Hindlimb muscle (tissue), 1 donor: ENCODE data around the gene ELSPBP1. TPM values are rescaled to one million over a fixed set of nuclear protein-coding genes. Genes with fewer than 3 reads are reported as not detected.
A peak's percentile ranks its signal among the peaks of the same experiment; 100 is the strongest.
"Not testable (repeated sequence)": the region's sequence is repeated elsewhere in the genome, so short reads cannot be mapped to it uniquely, and the experiment has no call there.

Source experiments
- DNase-seq: peaks from one replicate; pipeline ENCODE4 v3.0.0-alpha.2; 2013
- polyA plus RNA-seq: library from polyadenylated mRNA; unstranded; fragments of 120-200 nt; gene quantifications from one replicate; pipeline ENCODE4 v1.2.1, GENCODE V29; 2013; ENCODE audit not compliant: insufficient read length

The ELSPBP1 gene
- polyA plus RNA-seq, result not detected

DNA sequence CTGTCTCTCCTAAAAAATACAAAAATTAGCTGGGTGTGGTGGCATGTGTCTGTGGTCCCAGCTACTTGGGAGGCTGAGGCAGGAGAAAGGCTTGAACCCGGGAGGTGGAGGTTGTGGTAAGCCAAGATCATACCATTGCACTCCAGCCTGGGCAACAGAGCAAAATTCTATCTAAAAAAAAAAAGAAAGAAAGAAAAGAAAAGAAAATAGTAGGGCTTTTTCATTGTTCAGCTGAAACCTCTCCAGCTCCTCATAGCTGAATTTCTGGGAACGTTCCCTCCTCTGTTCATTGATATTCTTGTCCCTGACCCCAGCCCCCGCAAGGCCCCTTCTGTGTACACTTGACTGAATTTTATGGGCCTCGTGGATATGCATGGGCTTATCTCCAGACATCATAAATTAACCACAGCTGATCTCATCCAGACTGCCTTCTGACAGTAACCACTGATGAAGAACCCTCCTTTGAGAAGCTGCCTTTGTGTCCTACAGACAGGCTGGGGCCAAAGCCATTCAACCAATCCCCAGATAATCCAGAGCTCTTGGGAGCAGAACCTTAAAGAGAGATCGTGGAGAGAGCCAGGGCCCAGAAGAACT is at the start of gene ELSPBP1:
Gene ELSPBP1 (plus strand): TSS at position 424 of the 594 bp plus-strand sequence. CDS start 14,036 bp downstream, outside the sequence.
- no peak for DNase-seq

DNA sequence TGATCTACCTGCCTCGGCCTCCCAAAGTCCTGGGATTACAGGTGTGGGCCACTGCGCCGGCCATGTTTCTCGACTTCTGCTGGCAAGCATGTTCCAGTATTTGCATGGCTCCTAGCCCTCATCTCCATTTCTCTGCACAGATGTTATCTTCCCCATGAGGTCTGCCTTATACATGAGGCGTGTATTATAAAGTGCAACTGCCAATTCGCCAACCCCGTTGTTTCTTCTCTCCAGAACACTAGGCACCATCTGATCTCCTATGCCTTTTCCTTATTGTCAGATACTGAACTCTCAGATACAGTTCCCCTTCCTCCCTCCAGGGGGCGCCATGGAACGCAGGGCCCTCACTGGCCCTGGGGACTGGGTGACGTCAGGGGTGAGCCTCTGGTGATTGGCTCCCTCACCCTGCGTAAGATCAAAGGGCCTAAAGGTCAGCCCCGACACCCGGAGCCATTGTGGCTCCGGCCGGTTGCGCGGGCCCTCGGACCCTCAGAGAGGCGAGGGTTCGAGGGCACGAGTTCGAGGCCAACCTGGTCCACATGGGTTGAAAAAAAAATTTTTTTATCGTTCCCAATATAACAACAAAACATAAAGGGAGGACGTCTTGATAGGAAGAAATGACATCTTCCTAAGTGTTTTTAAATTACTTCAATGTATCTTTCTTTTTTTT is 44.4 kb upstream of the ELSPBP1 start:
- not testable (repeated sequence) for DNase-seq

DNA sequence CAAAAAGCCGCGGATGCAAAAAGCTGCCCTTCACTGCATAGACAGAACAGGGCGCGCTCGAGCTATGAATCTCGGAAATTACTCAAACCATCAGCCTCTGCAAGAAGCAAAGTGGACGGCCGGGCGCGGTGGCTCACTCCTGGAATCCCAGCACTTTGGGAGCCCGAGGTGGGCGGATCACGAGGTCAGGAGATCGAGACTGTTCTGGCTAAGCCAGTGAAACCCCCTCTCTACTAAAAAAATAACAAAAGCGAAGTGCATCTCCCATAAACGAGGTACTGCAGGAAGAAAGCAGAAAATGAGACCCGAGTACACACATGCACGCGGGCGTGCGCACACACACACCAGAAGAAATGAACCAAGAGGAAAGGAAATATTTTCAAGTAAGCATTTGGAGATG is 42.3 kb upstream of the ELSPBP1 start:
- not testable (repeated sequence) for DNase-seq

DNA sequence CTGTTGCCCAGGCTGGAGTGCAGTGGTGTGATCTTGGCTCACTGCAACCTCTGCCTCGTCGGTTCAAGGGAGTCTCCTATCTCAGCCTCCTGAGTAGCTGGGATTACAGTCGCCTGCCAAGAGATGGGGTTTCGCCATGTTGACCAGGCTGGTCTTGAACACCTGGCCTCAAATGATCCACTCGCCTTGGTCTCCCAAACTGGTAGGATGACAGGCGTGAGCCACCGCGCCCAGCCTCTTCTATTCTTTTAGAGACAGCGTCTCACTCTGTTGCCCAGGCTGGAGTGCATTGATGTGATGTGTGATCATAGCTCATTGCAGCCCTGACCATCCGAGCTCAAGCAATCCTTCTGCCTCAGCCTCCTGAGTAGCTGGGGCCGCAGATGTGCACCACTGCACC is 38.5 kb upstream of the ELSPBP1 start:
- DNase-seq, result not testable (repeated sequence)

DNA sequence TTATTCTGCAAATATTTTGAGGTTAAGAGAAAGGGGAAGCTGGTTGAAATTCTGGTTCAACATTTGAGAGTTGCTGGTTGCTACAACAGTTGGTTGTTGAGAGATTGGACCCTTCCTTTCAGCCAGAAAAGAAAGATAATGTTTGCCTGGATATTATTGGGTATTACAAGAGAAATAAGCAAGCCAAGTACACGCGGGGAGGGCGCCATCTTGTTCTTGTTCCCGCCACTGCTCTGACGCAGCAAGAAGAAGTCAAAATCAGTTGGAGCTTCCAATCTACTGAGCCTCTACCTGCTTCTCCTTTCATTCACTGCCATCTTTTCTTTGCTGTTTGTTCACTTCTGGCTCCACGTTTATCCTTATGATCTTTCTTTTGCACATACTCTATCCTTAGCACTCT is 20.9 kb upstream of the ELSPBP1 start:
- DNase-seq, result no peak

DNA sequence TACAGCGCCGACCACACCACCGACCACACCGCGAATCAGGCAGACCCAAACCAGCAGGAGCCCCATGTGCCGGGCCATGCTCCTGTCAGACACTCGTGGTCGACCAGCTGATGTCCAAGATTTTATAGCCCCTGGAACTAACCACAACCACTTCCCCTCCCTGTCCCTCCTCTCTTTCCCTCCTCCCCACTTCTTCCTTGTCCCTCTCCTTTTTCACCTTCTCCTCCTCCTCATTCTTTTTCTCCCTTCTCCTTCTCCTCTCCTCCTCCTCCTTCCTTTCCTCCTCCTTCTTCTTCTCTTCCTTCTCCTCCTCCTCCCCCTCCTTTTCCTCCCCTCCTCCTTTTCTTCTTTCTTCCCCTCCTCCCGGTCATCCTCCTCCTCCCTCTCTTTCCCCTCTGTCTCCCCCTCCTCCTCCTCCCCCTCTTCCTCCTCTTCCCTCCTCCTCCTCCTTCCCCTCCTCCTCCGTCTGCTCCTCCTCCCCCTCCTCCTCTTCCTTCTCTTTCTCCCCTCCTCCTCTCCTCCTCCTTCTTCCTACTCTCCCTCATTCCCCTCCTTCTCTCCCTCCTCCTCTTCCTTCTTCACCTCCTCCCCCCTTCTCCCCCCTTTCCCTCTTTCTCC is 3.1 kb upstream of the ELSPBP1 start:
- no peak for DNase-seq

DNA sequence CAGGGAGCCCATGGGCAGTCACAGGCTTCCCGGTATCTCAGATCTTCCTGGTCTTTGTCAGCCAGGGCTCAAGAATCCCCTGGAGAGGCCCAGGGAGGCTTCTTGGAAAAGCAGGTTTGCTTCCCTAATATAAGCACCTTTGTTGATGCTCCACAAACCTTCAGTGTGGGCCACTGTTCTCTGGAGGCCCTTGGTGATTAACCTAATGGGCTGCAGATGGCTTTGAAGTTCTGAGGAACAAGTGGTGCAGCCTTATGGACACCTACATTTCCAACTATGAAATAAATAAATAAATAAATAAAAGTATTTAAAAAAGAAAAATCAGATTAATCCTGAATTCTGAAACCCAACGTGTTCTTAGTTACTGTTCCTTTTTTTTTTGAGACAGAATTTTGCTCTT is 2.4 kb upstream of the ELSPBP1 start, which contains the start of gene BSPH1:
Gene BSPH1 (minus strand): TSS at position 101 of the 400 bp plus-strand sequence. CDS start 89 bp downstream, at position 12.
- DNase-seq, result no peak

DNA sequence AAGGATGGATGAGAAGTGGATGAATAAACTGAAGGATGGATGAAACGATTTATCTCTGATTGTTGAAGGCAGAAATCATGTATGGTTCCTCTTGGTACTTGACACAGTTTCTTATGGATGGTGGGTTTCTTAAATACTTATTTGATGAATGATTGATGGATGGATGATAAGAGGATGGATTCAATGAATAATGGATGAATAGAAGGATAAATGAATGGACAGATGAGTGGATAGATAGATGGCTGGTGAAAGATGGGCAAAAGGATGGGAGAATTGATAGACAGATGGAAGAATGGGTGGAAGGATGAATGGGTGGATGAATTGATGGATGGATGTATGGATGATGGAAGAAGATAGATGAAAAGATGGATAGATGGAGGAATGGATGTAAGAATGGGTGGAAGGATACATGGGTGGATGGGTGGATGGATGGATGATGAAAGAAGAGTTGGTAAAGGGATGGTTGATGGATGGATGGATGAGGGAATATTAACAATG is 1.8 kb downstream of the ELSPBP1 start:
- no peak for DNase-seq

DNA sequence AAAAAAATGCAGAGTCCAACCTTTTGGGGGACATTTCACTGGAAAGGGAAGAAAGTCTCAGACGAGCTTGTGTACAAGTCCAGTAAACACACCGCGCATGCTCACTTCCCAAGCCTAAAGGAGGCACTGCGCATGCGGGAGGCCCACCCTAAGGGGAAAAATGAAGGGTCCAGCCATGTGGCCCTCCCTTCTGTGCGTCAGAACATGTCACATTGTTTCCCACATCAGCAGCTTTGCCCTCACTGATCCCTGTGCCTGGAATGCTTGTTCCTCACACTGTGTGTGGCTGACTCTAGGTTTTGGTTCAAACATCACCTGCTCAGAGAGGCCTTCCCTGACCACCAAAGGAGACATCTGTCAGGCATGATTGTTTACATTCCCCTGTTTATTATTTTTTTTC is 4.4 kb downstream of the ELSPBP1 start:
- no peak for DNase-seq

DNA sequence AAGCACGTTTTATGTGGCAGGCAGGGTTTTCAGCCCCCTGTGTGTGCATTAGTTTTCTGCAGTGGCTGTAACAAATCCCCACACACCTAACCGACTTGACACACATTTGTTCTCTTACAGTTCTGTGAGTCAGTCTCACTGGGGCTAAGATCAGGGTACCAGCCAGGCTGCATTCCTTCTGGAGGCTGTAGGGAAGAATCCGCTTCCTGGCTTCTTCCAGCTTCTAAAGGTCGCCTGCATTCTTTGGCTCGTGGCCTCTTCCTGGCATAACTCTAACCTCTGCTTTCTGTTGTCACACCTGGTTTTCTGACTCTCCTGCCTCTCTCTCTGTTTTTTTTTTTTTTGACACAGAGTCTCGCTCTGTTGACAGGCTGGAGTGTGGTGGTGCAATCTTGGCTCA is 6.4 kb downstream of the ELSPBP1 start:
- no peak for DNase-seq

DNA sequence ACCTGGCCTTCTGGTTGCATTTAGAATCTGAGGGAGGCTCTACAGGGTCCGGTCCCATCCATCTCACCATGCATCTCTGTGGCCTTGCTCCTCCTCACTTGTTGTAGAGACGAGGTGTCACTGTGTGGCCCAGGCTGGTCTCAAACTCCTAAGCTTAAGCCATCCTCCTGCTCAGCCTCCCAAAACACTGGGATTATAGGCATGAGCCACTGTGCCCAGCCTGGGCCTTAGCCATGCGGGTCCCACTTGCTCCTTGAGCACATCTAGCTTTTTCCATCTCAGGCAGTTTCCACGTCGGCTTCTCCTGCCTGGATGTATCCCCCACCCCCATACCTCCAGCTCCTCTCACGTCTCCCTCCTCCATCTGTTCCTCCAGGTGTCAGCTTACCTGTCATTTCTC is 9.8 kb downstream of the ELSPBP1 start:
- DNase-seq, result no peak

DNA sequence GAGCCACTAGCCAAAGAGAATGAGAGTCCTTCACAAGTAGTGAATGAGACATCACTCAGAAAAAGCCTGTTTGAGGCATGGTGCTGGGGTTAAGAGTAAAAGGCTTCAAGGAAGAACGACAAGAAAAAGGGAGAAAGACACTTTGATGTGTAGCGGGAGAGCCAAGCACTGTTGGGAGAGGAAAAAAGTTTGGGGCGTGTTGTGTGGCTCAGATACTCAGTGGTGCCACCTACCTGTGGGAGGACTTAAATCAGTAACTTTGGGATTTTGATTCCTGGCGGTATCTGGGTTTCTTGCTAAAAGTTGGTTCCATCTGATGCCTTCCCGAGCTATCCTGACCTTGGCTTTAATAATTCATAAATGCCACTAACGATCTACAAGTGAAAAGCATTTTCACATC is 12.3 kb downstream of the ELSPBP1 start:
- no peak for DNase-seq

DNA sequence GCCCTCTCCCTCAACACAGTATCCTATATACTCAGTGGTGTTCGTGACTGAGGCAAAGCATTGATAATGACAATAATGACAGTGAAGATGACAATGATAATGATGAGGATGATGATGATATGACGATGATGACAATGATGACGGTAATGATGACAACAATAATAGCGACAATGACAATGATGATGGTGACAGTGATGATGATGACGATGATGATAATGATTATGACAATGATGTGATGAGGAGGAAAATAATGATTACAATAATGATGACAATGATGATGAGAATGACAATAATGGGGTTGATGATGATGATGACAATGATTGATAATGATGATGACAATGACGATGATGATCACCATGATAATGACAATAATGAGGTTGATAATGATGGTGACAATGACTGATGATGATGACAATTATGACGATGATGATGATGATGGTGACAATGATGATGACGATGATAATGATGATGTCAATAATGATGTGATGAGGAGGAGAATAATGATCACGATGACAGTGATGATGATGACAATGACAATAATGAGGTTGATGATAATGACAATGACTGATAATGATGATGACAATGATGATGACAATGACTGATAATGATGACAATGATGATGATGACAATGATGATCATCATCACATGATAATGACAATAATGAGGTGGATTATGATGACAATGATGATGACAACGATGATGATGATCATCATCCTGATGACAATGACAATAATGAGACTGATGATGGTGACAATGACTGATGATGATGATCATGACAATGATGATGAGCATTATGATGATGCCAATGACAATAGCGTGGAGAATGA is 16.7 kb downstream of the ELSPBP1 start:
- DNase-seq, result peak; percentile 4

DNA sequence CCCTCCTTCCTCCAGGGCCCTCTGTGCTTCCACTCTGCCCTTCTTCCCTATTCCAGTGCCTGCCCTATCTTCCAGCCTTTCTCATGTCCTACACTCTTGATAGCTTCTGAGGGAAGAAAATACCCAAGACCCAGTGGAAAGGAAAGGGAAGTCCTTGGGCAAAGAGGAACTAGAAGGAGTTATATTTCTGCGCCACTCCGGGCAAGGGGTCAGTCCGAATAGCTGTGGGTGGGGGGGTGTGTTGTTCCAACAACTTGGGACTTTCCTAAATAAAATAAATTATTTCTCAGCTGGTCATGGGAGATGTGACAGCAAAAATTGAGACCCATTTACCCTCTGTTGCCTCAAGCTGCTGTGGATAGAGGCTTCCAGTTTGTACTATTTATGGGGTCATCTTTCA is 26.3 kb downstream of the ELSPBP1 start:
- no peak for DNase-seq

DNA sequence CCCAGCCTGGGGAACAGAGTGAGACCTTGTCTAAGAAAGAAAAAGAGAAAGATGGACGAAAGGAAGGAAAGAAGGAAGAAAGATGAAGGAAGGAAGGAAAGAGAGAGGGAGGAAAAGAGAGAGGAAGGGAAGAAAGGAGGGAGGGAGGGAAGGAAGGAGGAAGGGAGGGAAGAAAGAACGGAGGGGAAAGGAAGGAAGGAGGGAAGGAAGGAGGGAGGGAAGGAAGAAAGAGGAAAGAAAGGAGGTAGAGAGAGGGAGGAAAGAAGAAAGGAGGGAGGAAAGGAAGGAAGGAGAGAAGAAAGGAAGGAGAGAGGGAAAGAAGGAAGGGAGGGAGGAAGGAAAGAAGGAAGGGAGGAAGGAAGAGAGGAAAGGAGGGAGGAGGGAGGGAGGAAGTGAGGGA is 28.6 kb downstream of the ELSPBP1 start:
- no peak for DNase-seq

DNA sequence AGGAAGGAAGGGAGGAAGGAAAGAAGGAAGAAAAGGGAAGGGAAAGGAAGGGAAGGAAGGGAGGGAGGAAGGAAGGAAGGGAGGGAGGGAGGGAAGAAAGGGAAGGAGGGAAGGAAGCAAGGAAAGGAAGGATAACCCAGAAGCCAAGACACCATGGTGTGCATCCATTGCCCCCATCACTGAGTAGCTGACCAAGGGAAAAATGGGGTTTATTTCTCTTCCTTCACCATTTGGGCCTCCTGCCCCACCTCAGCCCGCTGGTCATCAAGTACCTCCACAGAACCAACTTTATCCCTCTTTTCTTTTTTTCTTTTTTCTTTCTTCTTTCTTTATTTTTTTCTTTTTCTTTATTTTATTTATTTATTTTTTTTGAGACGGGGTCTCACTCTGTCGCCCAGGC is 29.1 kb downstream of the ELSPBP1 start:
- no peak for DNase-seq

DNA sequence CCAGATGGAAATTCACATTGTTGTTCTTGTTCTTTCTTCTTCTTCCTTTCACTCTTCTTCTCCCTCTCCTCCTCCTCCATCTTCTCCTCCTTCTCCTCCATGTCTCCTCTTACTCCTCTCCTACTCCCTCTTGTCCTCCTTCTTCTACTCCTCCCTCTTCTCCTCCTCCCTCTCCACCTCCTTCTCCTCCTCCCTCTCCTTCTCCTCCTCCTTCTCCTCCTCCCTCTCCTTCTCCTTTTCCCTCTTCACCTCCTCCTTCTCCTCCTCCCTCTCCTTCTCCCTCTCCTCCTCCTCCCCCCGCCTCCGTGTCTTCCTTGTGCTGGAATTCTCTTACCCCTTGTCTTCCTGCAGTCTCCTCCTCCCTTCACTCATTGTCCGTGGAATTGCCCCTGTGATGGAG is 31.0 kb downstream of the ELSPBP1 start:
- DNase-seq, result no peak

DNA sequence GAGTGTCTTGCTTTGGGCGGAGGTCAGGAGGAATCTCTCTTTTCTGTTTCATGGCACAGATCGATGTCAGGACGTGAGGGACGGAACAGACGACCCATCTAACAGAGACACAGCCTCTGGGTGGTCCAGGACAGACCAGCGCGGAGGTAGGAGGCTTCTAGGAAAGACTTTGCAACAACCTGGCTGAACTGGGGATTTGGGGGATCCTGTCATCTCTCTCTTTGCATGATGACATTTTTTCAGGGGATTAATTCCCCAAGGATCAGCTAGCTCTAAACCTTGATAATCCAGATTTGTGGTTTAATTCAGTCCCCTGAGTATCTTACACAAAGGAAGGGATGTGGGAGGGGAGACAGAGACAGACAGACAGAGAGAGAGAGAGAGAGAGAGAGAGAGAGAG is 35.0 kb downstream of the ELSPBP1 start:
- DNase-seq, result no peak

DNA sequence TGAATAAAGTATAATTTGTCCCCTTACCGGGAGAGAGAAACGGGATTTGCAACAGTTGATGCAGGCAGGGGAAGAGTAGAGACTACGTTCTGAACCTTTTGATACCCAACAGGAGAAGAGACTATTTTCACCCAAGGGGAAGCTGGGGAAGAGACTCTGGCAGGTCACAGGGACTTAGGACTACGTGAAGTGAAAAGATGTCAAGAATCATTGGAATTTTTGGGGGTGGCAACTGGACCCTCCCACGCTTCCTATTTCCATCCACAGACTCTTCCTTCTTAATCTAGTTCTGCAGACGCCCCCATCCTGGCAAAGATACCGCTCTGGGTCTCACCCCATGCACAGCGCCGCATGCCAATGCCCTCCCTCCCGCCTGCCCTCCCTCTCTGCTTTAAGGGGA is 35.6 kb downstream of the ELSPBP1 start:
- DNase-seq, result no peak

DNA sequence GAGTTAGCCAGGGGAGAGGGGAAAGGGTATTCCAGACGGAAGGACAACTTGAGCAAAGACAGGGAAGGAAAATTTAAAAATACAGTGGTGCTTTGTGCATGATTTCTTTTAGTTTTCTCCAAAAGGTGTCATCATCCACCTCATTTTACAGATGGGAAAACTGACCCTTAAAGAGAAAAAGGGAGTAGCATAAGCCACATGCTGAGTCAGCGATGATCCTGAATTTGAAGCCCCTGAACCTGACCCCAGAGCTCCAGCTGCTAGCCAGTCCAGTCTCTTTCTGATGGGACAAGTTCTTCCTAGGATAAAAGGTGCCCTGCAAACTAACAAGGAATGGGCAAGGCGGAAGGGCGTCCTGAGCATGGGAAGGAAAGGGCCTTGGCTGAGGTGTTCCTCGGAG is 39.2 kb downstream of the ELSPBP1 start:
- DNase-seq, result no peak

DNA sequence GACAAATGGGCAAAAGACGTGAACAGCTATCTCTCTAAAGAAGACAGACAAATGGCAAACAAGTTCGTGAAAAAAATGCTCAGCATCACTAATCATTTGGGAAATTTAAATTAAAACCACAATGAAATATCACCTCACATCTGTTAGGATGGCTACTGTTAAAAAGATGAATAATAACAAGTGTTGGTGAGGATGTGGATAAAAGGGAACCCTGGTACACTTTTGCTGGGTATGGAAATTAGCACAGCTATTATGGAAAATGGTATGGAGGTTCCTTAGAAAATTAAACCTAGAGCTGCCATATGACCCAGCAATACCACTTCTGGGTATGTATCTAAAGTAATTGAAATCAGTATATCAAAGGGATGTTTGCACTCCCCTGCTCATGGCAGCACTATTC is 42.3 kb downstream of the ELSPBP1 start:
- no peak for DNase-seq

DNA sequence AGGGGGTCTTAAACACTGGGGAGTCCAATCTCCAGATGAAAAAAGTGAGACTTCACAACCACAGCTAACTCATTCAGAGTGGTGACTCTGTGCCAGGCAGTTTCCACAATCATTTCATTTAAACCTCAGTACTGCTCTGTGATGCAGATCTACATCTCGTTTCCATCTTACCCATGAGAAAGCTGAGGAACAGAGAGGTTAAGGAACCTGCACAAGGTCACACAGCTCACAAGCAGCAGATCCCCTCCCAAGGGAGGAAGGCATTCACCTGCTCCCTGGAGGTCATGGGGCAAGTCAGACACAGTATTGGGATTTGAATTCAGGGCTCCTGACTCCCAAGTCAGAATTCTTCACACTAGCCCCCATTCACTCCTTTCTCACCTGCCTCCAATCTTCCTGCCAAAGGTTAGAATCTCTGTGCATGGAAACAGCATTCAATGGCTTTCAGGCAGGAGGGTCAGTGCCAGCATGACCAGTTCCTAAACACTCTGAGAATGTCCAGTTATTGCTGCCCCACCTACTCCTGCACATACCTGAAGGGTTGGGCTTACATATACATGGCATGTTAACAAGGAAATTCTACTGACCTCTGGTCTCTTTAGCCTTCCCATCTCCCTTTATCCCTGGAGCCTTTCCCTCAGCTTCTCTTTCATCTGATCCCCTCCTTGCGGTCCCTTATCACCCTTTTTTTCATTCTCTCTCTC is 47.6 kb downstream of the ELSPBP1 start:
- DNase-seq, result no peak
